NCI-H2107 treated with DMSO at 0.1 percent for 48 hours (cell line): ENCODE results near the gene URI1.
"Not testable (repeated sequence)": the region's sequence is repeated elsewhere in the genome, so short reads cannot be mapped to it uniquely, and the experiment has no call there.

Experiments used
- DNase-seq: peaks from one replicate; lab custom pipeline; 2025; ENCODE audit not compliant: unreplicated experiment; lab: John Stamatoyannopoulos, UW

The URI1 gene

GRCh38 chr19:30020189-30020588 is 78.2 kb downstream of the URI1 start:
- no peak for DNase-seq

GRCh38 chr19:30022659-30023058 is 80.6 kb downstream of the URI1 start:
- DNase-seq, result no peak

- DNase-seq, result no peak
Measured at GRCh38 chr19:30023330-30023729, 81.3 kb downstream of the URI1 start.

- DNase-seq, result no peak
Measured at GRCh38 chr19:30024091-30024490, 82.1 kb downstream of the URI1 start.

- no peak for DNase-seq
Measured at GRCh38 chr19:30026933-30027332, 84.9 kb downstream of the URI1 start.

GRCh38 chr19:30028118-30028991 is 86.3 kb downstream of the URI1 start:
- no peak for DNase-seq

- no peak for DNase-seq
Measured at GRCh38 chr19:30028992-30029343, 86.9 kb downstream of the URI1 start.

- DNase-seq, result no peak
Measured at GRCh38 chr19:30029721-30030510, 87.9 kb downstream of the URI1 start.

- DNase-seq, result no peak
Measured at GRCh38 chr19:30034321-30034720, 92.3 kb downstream of the URI1 start.

GRCh38 chr19:30036154-30037129 is 94.4 kb downstream of the URI1 start:
- DNase-seq, result no peak

- no peak for DNase-seq
Measured at GRCh38 chr19:30037835-30038234, 95.8 kb downstream of the URI1 start.

GRCh38 chr19:30041931-30042330 is 99.9 kb downstream of the URI1 start:
- DNase-seq, result not testable (repeated sequence)

GRCh38 chr19:30043008-30043407 is 101.0 kb downstream of the URI1 start:
- DNase-seq, result not testable (repeated sequence)

- no peak for DNase-seq
Measured at GRCh38 chr19:30044273-30045248, 102.5 kb downstream of the URI1 start.

GRCh38 chr19:30046522-30046921 is 104.5 kb downstream of the URI1 start:
- peak; percentile 16 for DNase-seq

- DNase-seq, result no peak
Measured at GRCh38 chr19:30047432-30047831, 105.4 kb downstream of the URI1 start.

- no peak for DNase-seq
Measured at GRCh38 chr19:30049226-30049625, 107.2 kb downstream of the URI1 start.

GRCh38 chr19:30049846-30050667 is 108.0 kb downstream of the URI1 start:
- no peak for DNase-seq
